GM11168 (cell line): Measurements from ENCODE around the gene OR1J4.
"Not testable (repeated sequence)": the region's sequence is repeated elsewhere in the genome, so short reads cannot be mapped to it uniquely, and the experiment has no call there.

Experiments
- in situ Hi-C: fragments of 300-500 bp; cut with MboI; formaldehyde crosslinking; loops from one replicate; pipeline ENCODE4 v1.12.0; 2022; ENCODE audit warnings: low sequenced_read_pairs; ENCODE audit not compliant: unreplicated experiment

The OR1J4 gene, protein sequence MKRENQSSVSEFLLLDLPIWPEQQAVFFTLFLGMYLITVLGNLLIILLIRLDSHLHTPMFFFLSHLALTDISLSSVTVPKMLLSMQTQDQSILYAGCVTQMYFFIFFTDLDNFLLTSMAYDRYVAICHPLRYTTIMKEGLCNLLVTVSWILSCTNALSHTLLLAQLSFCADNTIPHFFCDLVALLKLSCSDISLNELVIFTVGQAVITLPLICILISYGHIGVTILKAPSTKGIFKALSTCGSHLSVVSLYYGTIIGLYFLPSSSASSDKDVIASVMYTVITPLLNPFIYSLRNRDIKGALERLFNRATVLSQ

GRCh38 chr9:122518841-122519240, at the start of gene OR1J4:
Gene OR1J4 (plus strand): TSS chr9:122519141. CDS start chr9:122519141, 0 bp downstream.
- in situ Hi-C loops, result no loop called here

- in situ Hi-C loops, result no loop called here
Observed at GRCh38 chr9:122474561-122474960, 44.4 kb upstream of the OR1J4 start.

GRCh38 chr9:122475717-122476116, 43.2 kb upstream of the OR1J4 start:
- in situ Hi-C loops, result no loop called here

GRCh38 chr9:122477346-122477745, 41.6 kb upstream of the OR1J4 start:
- in situ Hi-C loops, result no loop called here

DNA sequence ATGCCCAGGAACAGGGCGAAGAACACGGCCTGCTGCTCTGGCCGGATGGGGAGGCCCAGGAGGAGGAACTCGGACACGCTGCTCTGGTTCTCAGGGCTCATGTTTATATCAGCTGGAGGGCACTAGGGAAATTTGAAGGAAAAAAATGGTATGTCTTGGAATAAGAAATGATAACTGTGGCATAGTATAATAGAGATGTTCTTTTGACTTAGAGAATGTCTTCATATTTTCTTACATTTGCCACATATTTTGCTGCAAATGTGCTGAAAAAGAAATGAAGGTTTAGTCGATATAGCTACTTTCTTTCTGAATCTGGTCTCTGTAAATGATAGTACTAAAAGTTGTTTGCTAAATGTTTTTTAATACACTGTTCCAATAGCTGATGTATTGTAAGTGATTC, 41.1 kb upstream of the OR1J4 start, which contains the start of gene OR1J1:
Gene OR1J1, minus strand, starts transcription at position 101 of the 400 bp plus-strand sequence. Its CDS starts 0 bp downstream, at position 101.
- in situ Hi-C loops, result no loop called here

DNA sequence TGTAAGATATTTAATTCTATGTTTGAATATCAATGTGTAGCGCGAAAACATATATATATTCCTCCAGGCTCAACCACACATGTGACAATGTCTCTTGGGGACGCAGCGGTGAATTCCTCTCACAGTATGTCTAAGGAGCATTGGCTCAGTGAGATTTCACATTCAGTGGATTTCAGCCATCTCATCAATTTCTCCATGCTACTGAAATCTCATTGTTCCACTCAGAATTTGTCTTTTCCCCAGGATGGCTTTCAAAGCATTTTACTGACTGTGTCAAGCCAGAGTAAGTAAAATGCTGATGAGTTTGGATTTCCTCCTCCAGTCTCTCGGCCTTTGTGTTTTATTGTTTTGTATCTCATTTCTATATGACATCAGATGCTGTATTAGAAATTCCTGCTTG, 39.9 kb upstream of the OR1J4 start:
- in situ Hi-C loops, result no loop called here

DNA sequence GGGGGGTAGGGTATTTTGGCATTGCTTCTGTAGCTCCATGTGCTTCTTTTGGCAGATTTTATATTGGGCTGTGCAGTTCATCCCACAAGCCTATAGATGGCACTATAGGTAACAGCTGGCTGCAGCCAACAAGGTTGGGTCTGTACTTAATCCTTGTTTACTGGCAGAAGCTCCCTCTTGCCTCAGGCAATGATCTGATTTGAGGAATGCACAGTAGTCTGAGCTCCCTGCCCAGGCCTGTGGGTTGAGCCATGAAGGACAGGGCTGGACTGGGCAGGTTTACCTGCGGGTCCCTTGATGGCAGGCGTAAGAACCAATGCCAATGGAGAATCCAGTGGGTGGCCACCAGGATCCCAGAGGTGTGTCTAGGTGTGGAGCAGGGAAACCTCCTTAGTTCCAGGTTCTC, 20.1 kb upstream of the OR1J4 start:
- in situ Hi-C loops, result no loop called here

DNA sequence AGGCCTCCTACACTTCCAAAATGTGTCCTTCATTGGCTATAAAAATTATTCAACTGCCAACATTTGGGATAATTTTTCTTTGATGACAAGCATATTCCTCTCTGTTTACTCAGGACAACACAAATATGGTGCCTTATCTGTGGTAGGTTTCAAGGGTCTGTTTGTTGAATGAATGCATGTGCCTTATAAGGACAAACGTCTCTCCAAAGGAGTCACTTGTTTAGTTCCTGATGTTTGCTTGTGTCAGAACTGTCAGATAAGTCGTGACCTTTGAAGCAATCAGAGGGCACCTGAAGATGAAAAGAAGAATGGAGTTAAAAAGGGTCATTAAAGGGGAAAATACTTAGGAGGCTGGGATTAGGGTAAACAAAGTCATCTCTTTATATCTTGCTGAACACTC, 12.0 kb upstream of the OR1J4 start:
- in situ Hi-C loops, result no loop called here

- in situ Hi-C loops, result no loop called here
Observed at GRCh38 chr9:122510502-122510901, 8.4 kb upstream of the OR1J4 start, which contains the start of gene OR1J2. Gene OR1J2 (plus strand): TSS chr9:122510802. CDS start chr9:122510802, 0 bp downstream.

DNA sequence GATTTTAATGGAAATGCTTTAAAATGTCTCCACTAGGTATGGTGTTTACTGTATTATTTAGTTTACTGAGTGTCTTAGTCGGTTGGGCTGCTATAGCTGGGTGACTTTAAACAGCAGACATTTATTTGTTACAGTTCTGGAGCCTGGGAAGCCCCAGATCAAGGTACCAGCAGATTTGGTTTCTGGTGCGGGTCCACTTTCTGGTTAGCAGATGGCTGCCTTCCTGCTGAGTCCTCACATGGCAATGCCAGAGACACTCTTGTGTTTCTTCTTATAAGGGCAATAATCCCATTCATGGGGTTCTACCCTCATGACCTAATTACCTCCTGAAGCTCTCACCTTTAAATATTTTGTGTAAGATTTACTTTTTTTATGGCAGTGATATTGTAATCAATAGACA, 715 bp upstream of the OR1J4 start:
- in situ Hi-C loops, result no loop called here

DNA sequence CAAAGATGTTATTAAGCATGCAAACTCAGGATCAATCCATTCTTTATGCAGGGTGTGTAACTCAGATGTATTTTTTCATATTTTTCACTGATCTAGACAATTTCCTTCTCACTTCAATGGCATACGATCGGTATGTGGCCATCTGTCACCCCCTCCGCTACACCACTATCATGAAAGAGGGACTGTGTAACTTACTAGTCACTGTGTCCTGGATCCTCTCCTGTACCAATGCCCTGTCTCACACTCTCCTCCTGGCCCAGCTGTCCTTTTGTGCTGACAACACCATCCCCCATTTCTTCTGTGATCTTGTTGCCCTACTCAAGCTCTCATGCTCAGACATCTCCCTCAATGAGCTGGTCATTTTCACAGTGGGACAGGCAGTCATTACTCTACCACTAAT, 435 bp downstream of the OR1J4 start:
- in situ Hi-C loops, result no loop called here

- in situ Hi-C loops, result no loop called here
Observed at GRCh38 chr9:122526602-122527001, 7.7 kb downstream of the OR1J4 start.

GRCh38 chr9:122527193-122527592, 8.3 kb downstream of the OR1J4 start, which contains the start of gene OR1N1:
Gene OR1N1 (minus strand): TSS chr9:122527293. CDS start chr9:122527293, 0 bp downstream.
- in situ Hi-C loops, result no loop called here

GRCh38 chr9:122531157-122531556, 12.2 kb downstream of the OR1J4 start:
- in situ Hi-C loops, result not testable (repeated sequence)

DNA sequence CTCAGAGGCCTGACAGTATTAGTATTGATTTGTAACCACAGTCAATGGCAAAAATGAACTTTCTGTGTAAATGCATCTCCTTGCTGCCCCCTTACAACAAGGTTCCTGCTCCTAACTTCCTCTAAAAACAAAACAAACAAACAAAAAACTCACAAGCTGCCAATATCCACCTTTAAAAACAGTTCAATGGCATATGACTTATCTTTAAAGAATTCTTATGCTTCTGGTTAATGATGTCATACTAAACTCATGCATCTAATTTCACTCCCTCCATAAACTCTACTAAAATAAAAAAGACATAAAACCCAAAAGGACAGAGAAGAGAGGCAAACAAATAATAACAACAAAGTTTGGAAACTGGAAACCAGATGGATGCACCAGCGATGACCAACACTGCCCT, 17.2 kb downstream of the OR1J4 start:
- in situ Hi-C loops, result no loop called here

DNA sequence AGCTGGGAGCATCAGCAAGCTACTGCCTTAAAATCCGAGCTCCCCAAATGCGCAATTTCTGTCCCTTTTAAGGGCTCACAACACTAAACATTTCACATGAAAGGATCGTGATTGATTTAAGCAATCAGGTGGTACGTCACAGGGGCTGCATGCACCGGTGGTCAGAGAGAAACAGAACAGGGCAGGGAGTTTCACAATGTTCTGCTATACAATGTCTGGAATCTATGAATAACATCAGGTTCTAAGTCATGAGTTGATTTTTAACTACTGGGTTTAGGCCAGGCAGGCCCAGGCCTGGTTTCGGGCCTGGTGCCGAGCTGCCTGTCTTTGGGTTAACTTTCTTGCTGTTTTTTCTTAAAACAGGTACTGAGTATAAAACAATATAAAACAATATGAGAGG, 18.1 kb downstream of the OR1J4 start:
- in situ Hi-C loops, result not testable (repeated sequence)

GRCh38 chr9:122538757-122539156, 19.8 kb downstream of the OR1J4 start:
- in situ Hi-C loops, result no loop called here

DNA sequence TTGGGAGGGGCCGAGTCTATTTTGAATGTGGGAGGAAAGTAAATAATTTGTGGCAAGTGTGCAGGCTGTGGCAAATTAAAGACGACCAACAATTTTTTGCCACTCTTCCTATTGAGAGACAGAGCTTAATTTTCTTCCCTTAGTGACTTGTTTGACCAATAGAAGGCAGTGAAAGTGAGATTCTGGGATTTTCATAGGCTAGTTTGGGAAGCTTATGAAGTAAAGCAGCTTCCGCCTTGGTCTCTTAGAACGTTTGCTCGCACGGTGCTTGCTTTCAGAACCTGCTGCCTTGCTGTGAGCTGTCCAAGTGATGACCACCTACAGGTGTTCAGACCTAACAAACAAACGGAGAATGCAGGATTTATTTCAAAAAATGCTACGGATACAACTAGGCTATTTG, 27.3 kb downstream of the OR1J4 start:
- in situ Hi-C loops, result no loop called here

DNA sequence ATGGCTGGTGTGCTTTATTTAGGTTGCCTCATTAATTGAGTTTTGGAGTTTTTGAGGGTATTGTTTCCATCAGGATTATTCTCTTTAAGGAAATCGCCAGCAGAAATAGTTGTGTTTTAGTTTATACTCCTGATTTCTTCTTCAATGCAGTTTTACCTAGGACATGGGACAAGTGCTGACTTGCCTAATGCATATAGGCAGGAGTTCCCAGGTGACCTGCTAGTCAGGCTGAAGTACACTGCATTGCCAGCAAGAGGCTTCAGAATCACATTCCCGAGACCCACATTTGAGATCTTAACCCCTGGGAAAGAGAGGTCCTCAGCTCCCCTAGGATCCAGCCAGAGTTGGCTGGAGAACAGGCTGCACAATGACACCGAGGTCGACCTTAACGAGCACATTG, 32.4 kb downstream of the OR1J4 start:
- in situ Hi-C loops, result no loop called here

GRCh38 chr9:122552812-122553211, 33.9 kb downstream of the OR1J4 start, which contains the start of gene OR1N2:
Gene OR1N2 (plus strand): TSS chr9:122553112. CDS start chr9:122553212, 100 bp downstream.
- in situ Hi-C loops, result no loop called here

DNA sequence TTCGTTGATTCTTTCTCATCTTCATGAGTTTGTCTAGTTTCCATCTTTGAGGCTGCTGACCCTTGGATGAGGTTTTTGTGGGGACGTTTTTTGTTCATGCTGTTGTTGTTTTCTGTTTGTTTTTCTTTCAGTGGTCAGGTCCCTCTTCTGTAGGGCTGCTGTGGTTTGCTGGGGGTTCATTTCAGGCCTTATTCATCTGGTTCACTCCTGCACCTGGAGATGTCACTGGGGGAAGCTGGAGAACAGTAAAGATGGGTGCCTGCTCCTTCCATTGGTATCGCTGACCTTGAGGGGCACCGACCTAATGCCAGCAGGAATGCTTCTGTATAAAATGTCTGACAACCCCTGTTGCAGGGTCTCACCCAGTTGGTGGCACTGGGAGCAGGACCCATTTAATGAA, 42.5 kb downstream of the OR1J4 start:
- in situ Hi-C loops, result no loop called here
